Suppressor macrophage (primary cell): ENCODE measurements around the gene IGFBP6.
"Not testable (repeated sequence)": the region's sequence is repeated elsewhere in the genome, so short reads cannot be mapped to it uniquely, and the experiment has no call there.

Experiments used
- DNase-seq, 4 experiments: peaks; one replicate each; pipeline ENCODE4 v3.0.0-alpha.2; 2020 to 2022

IGFBP6 gene

GRCh38 chr12:53096759-53097158, 708 bp upstream of the IGFBP6 start:
- no peak for DNase-seq

GRCh38 chr12:53097207-53097563, 282 bp upstream of the IGFBP6 start:
- DNase-seq, result peak in 1 of 4 experiments; percentile 24

GRCh38 chr12:53098354-53098981, 1.0 kb downstream of the IGFBP6 start:
- DNase-seq, result peak in 2 of 4 experiments; percentile 27

- DNase-seq, result peak; percentile 86 to 91 (median 87)
Measured at GRCh38 chr12:53099071-53099882, 1.8 kb downstream of the IGFBP6 start.

- no peak for DNase-seq
Measured at GRCh38 chr12:53100466-53101151, 3.1 kb downstream of the IGFBP6 start.

- DNase-seq, result no peak
Measured at GRCh38 chr12:53101266-53101665, 3.8 kb downstream of the IGFBP6 start.

GRCh38 chr12:53101931-53102781, 4.7 kb downstream of the IGFBP6 start:
- peak; percentile 41 to 74 (median 62) for DNase-seq

GRCh38 chr12:53102883-53103807, 5.7 kb downstream of the IGFBP6 start, which contains the start of gene SOAT2:
TSS of gene SOAT2 (plus strand) at chr12:53103486. CDS start at chr12:53103578, 92 bp downstream.
- DNase-seq, result no peak

GRCh38 chr12:53103860-53104305, 6.4 kb downstream of the IGFBP6 start:
- peak; percentile 75 to 86 (median 77) for DNase-seq

GRCh38 chr12:53105256-53105655, 7.8 kb downstream of the IGFBP6 start:
- no peak for DNase-seq

GRCh38 chr12:53105712-53106439, 8.4 kb downstream of the IGFBP6 start:
- no peak for DNase-seq

- no peak for DNase-seq
Measured at GRCh38 chr12:53107122-53107521, 9.7 kb downstream of the IGFBP6 start.

GRCh38 chr12:53112431-53112830, 15.0 kb downstream of the IGFBP6 start:
- not testable (repeated sequence) for DNase-seq

- DNase-seq, result no peak
Measured at GRCh38 chr12:53113136-53113705, 15.8 kb downstream of the IGFBP6 start.

GRCh38 chr12:53113951-53114350, 16.5 kb downstream of the IGFBP6 start:
- DNase-seq, result no peak

- no peak for DNase-seq
Measured at GRCh38 chr12:53115112-53115890, 17.8 kb downstream of the IGFBP6 start.

- no peak for DNase-seq
Measured at GRCh38 chr12:53115891-53116648, 18.6 kb downstream of the IGFBP6 start.

- DNase-seq, result no peak
Measured at GRCh38 chr12:53118751-53119300, 21.4 kb downstream of the IGFBP6 start.
